AG09319 (cell line): Measurements from ENCODE around the gene VRK2.
"Not testable (repeated sequence)": the region's sequence is repeated elsewhere in the genome, so short reads cannot be mapped to it uniquely, and the experiment has no call there.

Experiments
- DNase-seq: peaks from one replicate; pipeline ENCODE4 v3.0.0-alpha.2; 2010; ENCODE audit warnings: low read depth; ENCODE audit errors: extremely low read depth
- CTCF ChIP-seq: IDR thresholded peaks from 2 replicates; pipeline ENCODE4 v1.5.1; 2011; ENCODE audit warnings: low read depth, mild to moderate bottlenecking, inconsistent platforms, low read length, moderate library complexity

The VRK2 gene

GRCh38 chr2:58138396-58139030, 91.9 kb downstream of the VRK2 start:
- no peak for DNase-seq
- no peak for TF ChIP-seq CTCF

GRCh38 chr2:58140508-58141072, 94.0 kb downstream of the VRK2 start:
- TF ChIP-seq CTCF: no peak
- peak; percentile 30 for DNase-seq

GRCh38 chr2:58145769-58146168, 99.2 kb downstream of the VRK2 start:
- DNase-seq: not testable (repeated sequence)

GRCh38 chr2:58146707-58147106, 100.1 kb downstream of the VRK2 start:
- no peak for TF ChIP-seq CTCF
- no peak for DNase-seq

GRCh38 chr2:58155160-58155778, 108.7 kb downstream of the VRK2 start:
- no peak for DNase-seq
- no peak for TF ChIP-seq CTCF

GRCh38 chr2:58156780-58157179, 110.2 kb downstream of the VRK2 start:
- TF ChIP-seq CTCF: no peak
- DNase-seq: no peak

- no peak for DNase-seq
- TF ChIP-seq CTCF: no peak
Measured at GRCh38 chr2:58157754-58158153, 111.1 kb downstream of the VRK2 start.
